Activated T-helper 1 cell treated with anti-CD3 and anti-CD28 coated beads, Interleukin-12 subunit alpha, Interleukin-12 subunit beta, Interleukin-2, Interleukin-4 antibody, amounts not matched to agents 30 ng/mL and 10 ng/mL and 1 ng/mL, durations not matched to agents 14 hours and 24 hours and 36 hours (primary cell): ENCODE results near the gene CASQ1. TPM values are rescaled to one million over a fixed set of nuclear protein-coding genes. Genes with fewer than 3 reads are reported as not detected.

Source experiments
- total RNA-seq: library from RNA; stranded (reverse); gene quantifications from 2 replicates; pipeline ENCODE4 v1.2.3, GENCODE V29; 2022

The CASQ1 gene
- total RNA-seq, 1 donor from 2014 or later, result not detected

Other genes with a start within 250 kb of the CASQ1 start
- not detected in 2 replicates for gene IGSF9, start 245.0 kb upstream of the CASQ1 start, total RNA-seq
- not detected in 2 replicates for gene SLAMF9, start 236.3 kb upstream of the CASQ1 start, total RNA-seq
- 5.4 and 5.5 TPM in 2 replicates for gene PIGM, start 158.6 kb upstream of the CASQ1 start, total RNA-seq
- gene KCNJ10, start 120.4 kb upstream of the CASQ1 start, total RNA-seq, result not detected in 2 replicates
- not detected in 2 replicates for gene KCNJ9, start 109.0 kb upstream of the CASQ1 start, total RNA-seq
- gene IGSF8, start 92.0 kb upstream of the CASQ1 start, total RNA-seq, result 25.5 and 26.3 TPM in 2 replicates
- not detected in 2 replicates for gene ATP1A2, start 74.8 kb upstream of the CASQ1 start, total RNA-seq
- gene ATP1A4, start 39.0 kb upstream of the CASQ1 start, total RNA-seq, result not detected in 2 replicates
- 71.2 and 71.3 TPM in 2 replicates for gene PEA15, start 14.8 kb downstream of the CASQ1 start, total RNA-seq
- gene DCAF8, start 72.0 kb downstream of the CASQ1 start, total RNA-seq, result 112 and 117 TPM in 2 replicates
- gene PEX19, start 94.6 kb downstream of the CASQ1 start, total RNA-seq, result 55.9 and 59.0 TPM in 2 replicates
- 123 and 126 TPM in 2 replicates for gene COPA, start 152.7 kb downstream of the CASQ1 start, total RNA-seq
- gene NCSTN, start 152.8 kb downstream of the CASQ1 start, total RNA-seq, result 74.8 and 81.6 TPM in 2 replicates
- 0.52 and 0.66 TPM in 2 replicates for gene NHLH1, start 176.5 kb downstream of the CASQ1 start, total RNA-seq
- not detected in 2 replicates for gene VANGL2, start 210.0 kb downstream of the CASQ1 start, total RNA-seq